Measurements from ENCODE around the gene PTX4. TPM values are rescaled to one million over a fixed set of nuclear protein-coding genes. Genes with fewer than 3 reads are reported as not detected.
"Not testable (repeated sequence)": the region's sequence is repeated elsewhere in the genome, so short reads cannot be mapped to it uniquely, and the experiment has no call there.

PTX4 gene
- total RNA-seq, 1 experiment from 2014 or later: 0.61 TPM

GRCh38 chr16:1492082-1492922 is 3.6 kb upstream of the PTX4 start:
- DNase-seq (ENCODE audit: low spot score): no peak
- in situ Hi-C loops (cut with HindIII; ENCODE audit: low sequenced_read_pairs): no loop called here

GRCh38 chr16:1491327-1491726 is 2.6 kb upstream of the PTX4 start:
- in situ Hi-C loops (cut with HindIII; ENCODE audit: low sequenced_read_pairs): no loop called here
- no peak for DNase-seq (ENCODE audit: low spot score)

- in situ Hi-C loops (cut with HindIII; ENCODE audit: low sequenced_read_pairs): no loop called here
- DNase-seq (ENCODE audit: low spot score): no peak
Observed at GRCh38 chr16:1489077-1489476, 333 bp upstream of the PTX4 start.

DNA sequence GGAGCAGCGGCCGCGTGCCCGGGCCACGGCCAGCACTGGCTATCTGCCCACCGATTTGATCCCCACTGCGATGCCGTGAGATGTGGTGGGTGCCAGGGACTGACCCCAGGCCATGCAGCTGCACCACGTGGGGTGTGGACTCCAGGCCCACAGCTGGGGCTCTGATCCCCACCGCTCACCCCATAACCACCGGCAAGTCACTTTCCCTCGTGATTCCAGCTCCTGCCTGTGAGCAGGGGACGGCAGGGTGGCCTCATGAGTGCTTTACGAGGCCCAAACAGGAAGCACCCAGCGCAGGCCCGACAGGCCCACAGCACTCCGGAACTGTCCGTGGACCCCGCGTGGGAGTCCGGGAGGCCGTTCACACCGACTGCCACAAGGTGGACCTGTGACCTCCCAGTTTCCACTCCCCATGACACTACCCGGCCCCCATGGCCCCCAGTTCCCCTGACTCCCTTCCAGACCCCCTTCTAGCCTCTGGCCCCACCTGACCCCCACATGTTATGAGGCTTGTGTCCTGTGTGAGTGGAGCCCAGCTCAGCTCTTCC is 616 bp downstream of the PTX4 start:
- DNase-seq (ENCODE audit: low spot score): no peak
- in situ Hi-C loops (cut with HindIII; ENCODE audit: low sequenced_read_pairs): no loop called here

- DNase-seq (ENCODE audit: low spot score): no peak
- in situ Hi-C loops (cut with HindIII; ENCODE audit: low sequenced_read_pairs): no loop called here
Observed at GRCh38 chr16:1487395-1488053, 1.2 kb downstream of the PTX4 start.

DNA sequence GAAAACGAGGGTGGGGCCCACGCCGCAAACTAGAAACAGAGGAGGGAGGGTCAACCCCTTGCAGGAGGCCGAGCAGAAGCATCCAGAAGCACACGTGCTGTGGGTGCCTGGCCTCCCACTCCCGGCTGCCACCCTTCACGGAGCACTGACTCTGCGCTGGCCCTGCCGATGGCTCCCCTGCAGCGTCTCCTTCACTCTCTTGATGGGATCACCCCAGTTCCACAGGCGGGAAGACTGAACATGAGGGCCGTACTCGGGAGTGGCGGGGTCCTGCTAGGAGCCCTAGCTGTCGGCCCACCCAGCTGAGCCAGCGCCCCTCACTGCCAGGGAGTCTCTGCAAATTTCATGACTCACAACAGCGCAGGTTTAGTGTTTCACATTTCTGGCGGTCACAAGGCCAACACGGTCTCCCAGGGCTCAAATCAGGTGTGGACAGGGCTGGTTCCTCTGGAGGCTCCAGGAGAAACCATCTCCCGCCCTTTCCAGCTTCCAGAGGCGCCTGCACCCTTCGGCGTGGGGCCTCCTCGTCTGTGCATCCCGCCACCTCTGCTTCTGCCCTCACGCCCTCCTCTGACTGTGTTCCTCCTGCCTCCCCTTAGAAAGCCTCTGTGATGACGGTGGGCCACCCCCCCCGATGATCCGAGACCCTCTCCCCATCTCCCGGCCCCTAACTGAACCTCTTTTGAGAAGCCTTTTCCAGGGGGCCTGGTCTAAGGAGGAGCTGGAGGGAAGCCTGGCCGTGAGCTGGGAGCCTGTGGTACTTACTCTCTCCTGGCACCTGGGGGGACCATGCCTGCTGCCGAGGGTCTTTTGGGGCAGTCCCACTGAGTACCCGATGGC is 2.0 kb downstream of the PTX4 start:
- in situ Hi-C loops (cut with HindIII; ENCODE audit: low sequenced_read_pairs): no loop called here
- no peak for DNase-seq (ENCODE audit: low spot score)

DNA sequence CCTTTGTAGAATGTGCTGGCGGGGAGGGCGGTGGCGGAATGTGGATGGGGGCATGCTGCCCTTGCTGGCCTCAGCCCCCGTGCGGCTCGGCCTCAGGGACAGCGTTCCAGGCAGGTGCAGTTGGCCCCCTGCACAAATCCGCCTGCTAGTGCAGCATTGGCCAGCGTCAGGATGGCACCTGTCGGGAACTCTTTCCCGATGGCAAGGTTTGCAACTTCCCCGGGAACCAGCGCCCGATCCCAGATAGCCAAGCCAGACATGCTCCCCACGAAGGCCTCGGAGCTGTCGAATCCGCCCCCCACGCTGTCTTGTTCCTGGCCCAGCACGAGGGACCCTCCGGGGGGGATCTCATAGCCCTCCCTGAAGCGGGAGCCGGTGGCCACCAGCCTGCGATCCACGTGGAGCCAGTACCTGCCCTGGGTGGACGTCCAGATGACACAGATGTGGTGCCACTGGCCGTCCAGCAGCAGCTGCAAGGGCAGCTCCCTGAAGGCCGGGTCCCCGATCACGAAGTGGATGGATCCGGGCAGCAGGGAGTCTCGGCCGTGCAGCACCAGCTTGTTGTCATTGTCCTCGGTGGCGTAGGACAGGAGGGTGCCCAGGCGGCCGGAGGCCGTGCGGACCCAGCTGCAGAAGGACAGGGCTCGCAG is 2.8 kb downstream of the PTX4 start:
- in situ Hi-C loops (cut with HindIII; ENCODE audit: low sequenced_read_pairs): no loop called here

DNA sequence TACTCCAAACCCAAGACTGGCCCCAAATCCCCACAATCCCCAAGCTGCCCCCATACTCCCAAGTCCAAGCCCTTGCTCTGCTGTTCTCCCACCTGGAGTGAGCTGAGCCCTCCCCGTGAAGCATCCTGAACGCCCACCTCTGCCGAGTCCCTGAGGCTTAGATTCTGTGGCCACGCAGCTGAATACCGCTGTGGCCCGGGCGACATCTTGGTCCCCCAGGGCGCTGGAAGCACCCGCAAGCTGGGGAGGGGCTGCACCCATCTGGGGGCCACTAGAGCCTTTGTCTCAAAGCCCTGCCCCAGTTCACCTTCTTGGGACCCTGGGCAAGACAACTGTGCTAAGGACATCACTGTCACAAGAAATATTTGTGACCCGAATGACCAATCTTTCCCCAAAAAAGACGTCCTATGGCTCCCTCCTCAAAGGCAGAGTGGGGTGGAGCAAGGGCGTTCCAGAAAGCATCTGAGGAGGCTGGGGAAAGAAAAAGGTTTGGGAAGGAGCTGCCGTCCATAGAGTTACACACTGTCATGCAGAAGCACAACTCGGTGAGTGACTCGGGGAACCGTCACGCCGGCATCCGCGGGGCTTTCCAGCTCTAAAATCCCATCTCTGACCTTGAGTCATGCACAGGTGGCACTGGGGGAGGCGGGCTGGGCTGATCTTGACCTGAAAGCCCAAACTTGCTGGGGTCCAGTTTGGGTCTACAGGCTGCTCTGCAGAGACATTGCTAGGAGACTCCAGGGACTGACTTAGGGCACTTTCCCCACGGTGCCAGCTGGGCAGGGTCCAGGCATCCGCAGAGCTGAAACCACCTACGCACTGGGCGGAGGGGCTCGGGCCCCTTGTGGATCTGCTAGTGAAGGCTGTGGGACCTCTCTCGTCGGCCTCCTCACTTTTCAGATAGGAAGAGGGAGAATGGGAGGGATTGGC is 6.6 kb downstream of the PTX4 start:
- in situ Hi-C loops (cut with HindIII; ENCODE audit: low sequenced_read_pairs): no loop called here
- DNase-seq (ENCODE audit: low spot score): no peak

More for the DNA sequence above, 2.8 kb downstream of the PTX4 start:
- DNase-seq (ENCODE audit: low spot score): no peak

DNA sequence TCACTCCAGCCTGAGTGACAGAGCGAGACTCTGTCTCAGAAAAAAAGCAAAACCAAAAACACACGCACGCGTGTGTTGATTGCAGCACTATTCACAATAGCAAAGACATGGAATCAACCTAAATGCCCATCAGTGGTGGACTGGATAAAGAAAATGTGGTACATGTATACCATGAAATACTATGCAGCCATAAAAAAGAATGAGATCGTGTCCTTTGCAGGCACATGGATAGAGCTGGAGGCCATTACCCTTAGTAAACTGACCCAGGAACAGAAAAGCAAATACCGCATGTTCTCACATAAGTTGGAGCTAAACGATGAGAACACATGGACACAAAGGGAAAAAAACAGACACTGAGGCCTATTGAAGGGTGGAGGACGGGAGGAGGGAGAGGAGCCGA is 9.8 kb downstream of the PTX4 start:
- in situ Hi-C loops (cut with HindIII; ENCODE audit: low sequenced_read_pairs); DNase-seq (ENCODE audit: low spot score): not testable (repeated sequence)

GRCh38 chr16:1477033-1477432 is 11.7 kb downstream of the PTX4 start:
- in situ Hi-C loops (cut with HindIII; ENCODE audit: low sequenced_read_pairs): no loop called here
- DNase-seq (ENCODE audit: low spot score): no peak

DNA sequence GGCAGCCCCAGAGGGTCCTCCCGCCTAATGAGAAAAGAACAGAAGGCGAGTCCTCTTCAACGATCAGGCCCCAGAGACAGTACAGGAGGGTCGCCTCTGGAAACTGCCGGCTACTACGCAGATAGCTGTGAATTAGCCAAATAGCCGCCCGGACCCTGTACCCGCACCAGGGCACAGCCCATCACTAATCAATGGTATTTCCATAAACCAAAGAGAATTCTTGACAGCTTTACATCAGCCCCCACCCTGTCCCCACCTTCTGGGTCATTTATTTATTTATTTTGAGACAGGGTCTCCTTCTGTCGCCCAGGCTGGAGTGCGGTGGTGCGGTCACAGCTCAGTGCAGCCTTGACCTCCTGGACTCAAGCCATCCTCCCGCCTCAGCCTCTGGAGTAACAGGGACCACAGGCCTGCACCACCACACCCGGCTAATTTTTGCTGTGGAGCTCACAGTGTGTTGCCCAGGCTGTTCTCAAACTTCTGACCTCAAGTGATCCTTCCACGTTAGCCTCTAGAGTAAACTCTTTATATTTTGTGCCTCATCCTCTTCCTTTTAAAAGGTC is 13.1 kb downstream of the PTX4 start:
- DNase-seq (ENCODE audit: low spot score): no peak
- in situ Hi-C loops (cut with HindIII; ENCODE audit: low sequenced_read_pairs): no loop called here

DNA sequence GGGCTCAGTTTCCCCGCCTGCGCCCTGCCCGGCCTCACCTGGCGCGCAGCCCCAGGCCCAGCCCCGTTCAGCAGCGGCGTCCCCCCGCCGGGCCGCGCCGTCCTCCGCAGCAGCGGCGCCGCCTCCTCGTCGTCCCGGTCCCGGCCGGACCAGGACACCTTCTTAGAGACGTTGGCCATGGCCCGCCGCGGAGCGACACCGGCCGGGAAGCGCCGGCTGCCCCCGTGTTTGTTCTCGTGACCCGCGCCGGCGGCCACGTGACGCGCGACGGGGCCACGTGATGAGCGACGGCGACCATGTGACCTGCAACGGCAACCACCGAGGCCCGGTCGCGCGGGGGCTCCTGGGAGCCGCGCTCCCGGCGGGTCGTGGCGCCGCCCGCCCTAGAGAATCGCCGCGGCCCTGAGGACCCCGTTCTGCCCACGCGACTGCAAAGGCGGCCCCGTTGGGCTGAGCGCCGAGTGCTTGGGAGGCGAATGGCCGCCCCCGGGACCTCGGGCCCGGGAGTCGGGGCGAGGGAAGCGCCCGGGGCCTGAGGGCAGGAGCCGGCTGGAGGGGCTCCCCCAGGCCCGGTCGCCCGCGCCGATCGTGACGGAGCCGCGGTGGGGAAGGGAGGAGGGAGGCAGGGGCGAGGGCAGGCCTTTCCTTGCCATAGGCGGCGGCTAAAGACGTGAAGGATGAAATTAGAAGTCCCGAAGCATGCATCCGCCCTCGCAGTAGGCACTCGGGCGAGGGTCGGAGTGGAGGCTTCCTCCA is 13.8 kb downstream of the PTX4 start, which contains the start of gene CLCN7:
Gene CLCN7, minus strand, starts transcription at position 233 of the 756 bp plus-strand sequence. Its CDS starts 54 bp downstream, at position 179.
- peak; percentile 76 for DNase-seq (ENCODE audit: low spot score)

DNA sequence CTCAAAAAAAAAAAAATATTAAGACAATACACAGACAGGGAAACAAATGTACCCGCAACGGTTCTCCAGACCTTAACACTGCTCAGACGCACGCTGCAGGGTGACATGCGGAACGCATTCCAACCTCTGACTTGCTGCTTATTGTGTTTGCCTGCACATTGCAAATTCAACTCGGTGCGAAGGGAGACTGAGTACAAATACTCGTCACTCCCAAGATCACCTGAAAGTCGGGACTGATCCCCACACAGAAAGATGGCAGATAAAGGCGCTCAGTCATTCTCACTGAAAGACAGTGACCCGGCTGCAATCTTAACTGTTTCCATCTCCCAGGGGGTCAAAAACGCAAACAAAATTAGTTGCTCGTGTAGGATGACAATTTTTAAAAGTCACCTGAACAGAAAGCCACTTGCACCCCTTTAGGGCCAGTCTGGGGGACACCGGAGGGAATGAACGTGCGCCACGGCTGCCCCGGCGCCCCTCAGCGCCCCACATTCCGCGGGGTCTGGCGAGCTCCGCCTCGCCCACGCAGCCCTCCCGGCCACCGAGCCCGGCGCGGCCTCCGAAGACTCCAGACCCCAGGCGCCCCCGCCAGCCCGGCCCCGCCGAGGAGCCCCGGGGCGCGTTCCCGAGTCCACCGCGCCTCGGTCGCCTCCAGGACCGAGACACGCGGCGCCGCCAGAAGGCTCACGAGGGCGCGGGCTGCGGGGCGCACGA is 14.5 kb downstream of the PTX4 start:
- DNase-seq (ENCODE audit: low spot score): peak; percentile 5
- in situ Hi-C loops (cut with HindIII; ENCODE audit: low sequenced_read_pairs): no loop called here

More for the DNA sequence above, 13.8 kb downstream of the PTX4 start, which contains the start of gene CLCN7:
- in situ Hi-C loops (cut with HindIII; ENCODE audit: low sequenced_read_pairs): no loop called here

- in situ Hi-C loops (cut with HindIII; ENCODE audit: low sequenced_read_pairs): no loop called here
- no peak for DNase-seq (ENCODE audit: low spot score)
Observed at GRCh38 chr16:1472974-1473373, 15.8 kb downstream of the PTX4 start.

DNA sequence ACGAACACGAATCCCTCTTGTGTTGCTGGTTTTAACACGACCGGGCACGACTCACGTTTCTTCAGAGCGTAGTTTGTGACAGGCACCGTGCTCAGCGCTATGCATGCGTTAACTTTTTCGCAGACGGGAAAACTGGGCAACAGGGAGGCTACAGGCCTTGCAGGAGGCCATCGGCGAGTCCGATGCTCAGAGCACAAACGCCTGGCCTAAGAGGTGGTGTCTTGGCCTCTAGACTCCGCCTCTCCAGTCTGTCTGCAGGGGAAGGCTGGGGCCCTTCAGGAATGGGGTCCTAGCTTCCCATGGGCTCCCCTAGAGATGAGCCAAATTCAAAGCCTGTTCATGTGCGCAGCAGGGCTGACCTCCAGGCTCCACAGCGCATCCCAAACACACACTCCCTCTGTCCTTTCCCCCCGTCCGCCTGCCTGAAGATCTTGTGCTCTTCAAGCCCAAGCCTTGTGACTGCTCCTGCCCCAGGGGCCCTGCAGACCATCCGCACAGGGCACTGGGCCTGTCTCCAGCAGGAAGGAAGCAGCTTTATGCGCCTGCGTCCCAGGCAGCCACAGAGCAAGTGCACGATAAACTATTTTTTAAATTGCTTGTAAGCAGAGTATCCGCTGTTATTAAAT is 17.1 kb downstream of the PTX4 start:
- in situ Hi-C loops (cut with HindIII; ENCODE audit: low sequenced_read_pairs): no loop called here
- no peak for DNase-seq (ENCODE audit: low spot score)

Measured in G401 (cell line).